Neural progenitor cell (in vitro differentiated cells): Measurements from ENCODE around the gene L3MBTL1.

ENCODE experiments used
- CTCF ChIP-seq: fragments of 200-600 bp; sonication (generic); IDR thresholded peaks from 2 replicates; pipeline ENCODE4 v1.5.1; 2017; ENCODE audit warnings: antibody characterized with exemption, mild to moderate bottlenecking
- EZH2 ChIP-seq: fragments of 200-600 bp; sonication (generic); IDR thresholded peaks from 2 replicates; pipeline ENCODE4 v1.6.1; 2017; ENCODE audit warnings: antibody characterized with exemption, mild to moderate bottlenecking, moderate library complexity
- EZH2phosphoT487 ChIP-seq: fragments of 200-600 bp; sonication (generic); IDR thresholded peaks from 2 replicates; pipeline ENCODE4 v1.6.1; 2017; ENCODE audit warnings: antibody characterized with exemption

- TF ChIP-seq CTCF (no peak), EZH2 (no peak), EZH2phosphoT487 (no peak)
These were observed 49.0 kb upstream of the L3MBTL1 start for GRCh38 chr20:43458422-43458924.
